Fibroblast of pulmonary artery (primary cell): Measurements from ENCODE around the gene ULK1.

Source experiments
- DNase-seq: peaks from one replicate; pipeline ENCODE4 v3.0.0-alpha.2; 2010; ENCODE audit warnings: low read depth
- H3K4me3 ChIP-seq: replicated peaks from 2 replicates; pipeline ENCODE4 v1.5.1; 2011; ENCODE audit warnings: low read depth, mild to moderate bottlenecking, control low read depth, low read length, moderate library complexity
- TF ChIP-seq, protein P1 (sequence below): IDR thresholded peaks from 2 replicates; pipeline ENCODE4 v1.5.1; 2011; ENCODE audit warnings: mild to moderate bottlenecking, control low read depth, low read length, inconsistent platforms; ENCODE audit errors: missing control alignments

ULK1 gene

DNA sequence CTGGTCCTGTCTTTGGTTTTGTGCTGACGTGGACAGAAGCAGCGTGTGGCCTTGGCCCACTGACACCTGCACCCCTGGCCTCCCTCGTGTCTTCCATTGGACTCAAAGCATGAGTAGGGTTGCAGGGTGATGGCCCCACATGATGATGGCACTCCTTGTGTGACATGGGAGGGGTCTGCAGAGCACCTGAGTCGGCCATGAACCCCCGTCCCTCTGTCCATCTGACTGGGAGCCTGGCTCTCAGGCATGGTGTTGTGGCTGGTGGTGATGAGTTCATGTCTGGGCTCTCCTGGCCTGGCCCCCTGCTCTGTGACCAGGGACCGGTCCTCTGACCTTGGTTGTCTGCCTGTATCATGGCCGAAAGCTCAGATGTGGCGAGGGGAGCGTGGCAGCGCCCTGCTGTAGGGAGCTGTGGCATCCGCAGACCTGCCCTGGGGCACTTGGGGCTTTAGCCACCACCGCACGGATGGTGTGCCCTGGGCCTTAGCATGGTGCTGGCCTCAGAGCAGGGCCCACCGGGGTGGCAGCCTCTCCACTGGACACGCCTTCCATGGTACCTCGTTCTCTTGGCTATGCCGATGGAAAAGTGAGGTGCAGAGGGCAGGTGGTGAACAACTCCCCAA is 16.7 kb downstream of the ULK1 start:
- TF ChIP-seq, protein P1, sequence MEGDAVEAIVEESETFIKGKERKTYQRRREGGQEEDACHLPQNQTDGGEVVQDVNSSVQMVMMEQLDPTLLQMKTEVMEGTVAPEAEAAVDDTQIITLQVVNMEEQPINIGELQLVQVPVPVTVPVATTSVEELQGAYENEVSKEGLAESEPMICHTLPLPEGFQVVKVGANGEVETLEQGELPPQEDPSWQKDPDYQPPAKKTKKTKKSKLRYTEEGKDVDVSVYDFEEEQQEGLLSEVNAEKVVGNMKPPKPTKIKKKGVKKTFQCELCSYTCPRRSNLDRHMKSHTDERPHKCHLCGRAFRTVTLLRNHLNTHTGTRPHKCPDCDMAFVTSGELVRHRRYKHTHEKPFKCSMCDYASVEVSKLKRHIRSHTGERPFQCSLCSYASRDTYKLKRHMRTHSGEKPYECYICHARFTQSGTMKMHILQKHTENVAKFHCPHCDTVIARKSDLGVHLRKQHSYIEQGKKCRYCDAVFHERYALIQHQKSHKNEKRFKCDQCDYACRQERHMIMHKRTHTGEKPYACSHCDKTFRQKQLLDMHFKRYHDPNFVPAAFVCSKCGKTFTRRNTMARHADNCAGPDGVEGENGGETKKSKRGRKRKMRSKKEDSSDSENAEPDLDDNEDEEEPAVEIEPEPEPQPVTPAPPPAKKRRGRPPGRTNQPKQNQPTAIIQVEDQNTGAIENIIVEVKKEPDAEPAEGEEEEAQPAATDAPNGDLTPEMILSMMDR: no peak
- no peak for DNase-seq
- no peak overlapping the region for H3K4me3 ChIP-seq

DNA sequence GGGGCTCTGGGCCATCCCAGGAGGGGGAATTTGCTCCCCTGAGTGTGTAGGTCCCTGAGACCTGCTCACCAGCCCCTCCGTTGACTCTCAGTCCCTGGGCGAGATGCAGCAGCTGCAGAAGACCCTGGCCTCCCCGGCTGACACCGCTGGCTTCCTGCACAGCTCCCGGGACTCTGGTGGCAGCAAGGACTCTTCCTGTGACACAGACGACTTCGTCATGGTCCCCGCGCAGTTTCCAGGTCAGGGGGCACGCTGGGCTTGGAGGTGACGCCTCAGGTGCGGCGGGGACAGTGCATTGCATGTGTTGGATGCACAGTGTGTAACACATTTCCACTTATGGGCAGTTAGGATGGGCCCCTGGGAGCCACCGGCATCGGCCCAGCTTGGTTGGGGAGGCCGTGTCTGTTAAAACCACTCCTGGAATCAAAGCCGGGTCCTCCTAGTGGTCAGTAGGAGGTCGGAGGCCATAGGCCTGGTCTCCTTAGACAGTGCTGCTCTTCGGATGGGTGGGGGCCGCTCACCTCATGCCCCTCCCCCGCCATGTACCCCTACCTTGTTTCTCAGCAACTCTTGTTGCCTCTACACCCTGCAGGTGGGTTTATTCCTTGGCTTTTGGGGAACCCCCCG is 17.5 kb downstream of the ULK1 start:
- no peak overlapping the region for H3K4me3 ChIP-seq
- TF ChIP-seq, protein P1: no peak
- DNase-seq: no peak

DNA sequence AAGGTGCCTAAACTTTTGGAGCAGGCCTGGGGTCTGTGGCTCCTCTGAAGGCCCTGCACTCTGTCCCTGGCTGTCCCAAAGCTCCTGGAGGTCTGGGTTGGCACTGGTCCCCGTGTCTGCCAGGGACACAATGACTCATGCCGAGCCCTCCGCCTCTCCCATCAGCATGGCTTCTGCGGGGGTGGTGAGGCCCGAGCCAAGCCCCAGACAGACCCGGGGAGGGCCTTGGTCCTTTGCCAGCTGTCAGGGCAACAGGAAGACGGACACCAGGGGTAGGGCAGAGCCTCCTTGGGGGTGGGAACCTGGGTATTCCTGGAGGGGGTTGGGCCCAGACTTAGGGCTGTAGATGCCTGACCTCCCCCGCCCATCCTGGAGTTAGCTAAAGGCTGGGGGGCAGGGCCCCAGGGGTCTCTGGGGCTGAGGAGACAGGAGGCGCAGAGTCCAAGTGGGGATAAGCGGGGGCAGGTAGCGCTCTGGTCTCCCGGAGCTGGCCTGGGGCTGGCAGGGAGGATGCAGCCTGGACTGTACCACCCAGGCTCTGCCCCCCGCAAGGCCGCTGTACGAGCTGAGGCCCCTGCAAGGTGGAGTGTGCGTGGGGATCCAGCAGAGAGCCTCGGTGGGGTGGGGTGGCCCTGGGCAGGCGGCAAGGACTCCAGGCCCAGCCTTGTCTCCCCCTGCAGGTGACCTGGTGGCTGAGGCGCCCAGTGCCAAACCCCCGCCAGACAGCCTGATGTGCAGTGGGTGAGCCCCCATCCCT is 18.3 kb downstream of the ULK1 start:
- DNase-seq: peak; percentile 87
- H3K4me3 ChIP-seq: no peak overlapping the region
- TF ChIP-seq, protein P1: no peak

GRCh38 chr12:131913666-131914065 is 19.2 kb downstream of the ULK1 start:
- DNase-seq: no peak
- no peak overlapping the region for H3K4me3 ChIP-seq
- TF ChIP-seq, protein P1: no peak

DNA sequence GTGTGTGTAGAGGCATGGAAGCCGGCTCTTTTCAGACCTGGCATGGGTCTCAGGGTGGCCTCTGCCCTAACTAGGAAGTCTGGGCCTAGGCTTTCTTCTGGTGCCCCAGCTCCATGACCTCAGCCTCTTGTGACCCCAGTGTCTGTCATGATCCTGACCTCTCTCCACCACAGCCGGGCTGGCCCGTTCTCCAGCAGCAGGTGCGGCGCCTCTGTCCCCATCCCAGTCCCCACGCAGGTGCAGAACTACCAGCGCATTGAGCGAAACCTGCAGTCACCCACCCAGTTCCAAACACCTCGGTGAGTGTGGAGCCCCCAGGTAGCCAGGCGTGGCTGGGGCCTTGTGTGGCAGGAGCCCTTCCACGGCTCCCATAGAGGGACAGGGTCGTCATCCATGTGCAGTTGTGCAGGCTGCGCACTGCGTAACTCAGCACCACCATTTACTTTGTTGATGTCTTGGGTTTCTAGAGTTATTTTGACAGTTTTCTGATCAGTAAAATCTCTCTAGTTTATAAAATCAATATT is 19.8 kb downstream of the ULK1 start:
- no peak for DNase-seq
- TF ChIP-seq, protein P1: no peak
- no peak overlapping the region for H3K4me3 ChIP-seq

DNA sequence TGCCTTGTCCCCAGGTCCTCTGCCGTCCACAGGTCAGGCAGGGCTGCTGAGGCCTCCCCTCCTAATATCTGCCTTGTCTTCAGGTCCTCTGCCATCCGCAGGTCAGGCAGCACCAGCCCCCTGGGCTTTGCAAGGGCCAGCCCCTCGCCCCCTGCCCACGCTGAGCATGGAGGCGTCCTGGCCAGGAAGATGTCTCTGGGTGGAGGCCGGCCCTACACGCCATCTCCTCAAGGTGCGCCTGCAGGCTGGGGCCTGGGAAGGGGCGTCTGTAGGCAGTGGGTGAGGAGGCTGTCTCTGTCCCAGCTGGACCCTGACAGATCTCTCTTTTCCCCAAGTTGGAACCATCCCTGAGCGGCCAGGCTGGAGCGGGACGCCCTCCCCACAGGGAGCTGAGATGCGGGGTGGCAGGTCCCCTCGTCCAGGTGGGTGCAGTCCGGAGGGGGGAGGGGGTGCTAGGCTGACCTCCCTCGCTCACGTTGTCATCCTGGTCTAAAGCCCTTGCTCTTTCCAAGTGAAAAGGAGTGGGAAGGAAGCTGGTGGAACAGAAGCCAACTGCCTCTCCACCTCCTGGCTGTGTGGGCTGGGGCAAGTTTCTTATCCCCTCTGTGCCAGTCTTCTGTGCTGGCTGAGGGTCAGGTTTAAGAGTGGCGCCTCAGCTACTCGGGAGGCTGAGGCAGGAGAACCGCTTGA is 20.7 kb downstream of the ULK1 start:
- DNase-seq: no peak
- TF ChIP-seq, protein P1: no peak
- no peak overlapping the region for H3K4me3 ChIP-seq
